Stimulated activated naive CD8-positive, alpha-beta T cell treated with anti-CD3 and anti-CD28 coated beads, Interleukin-15, amount 100 ng/mL, for 72 hours (primary cell): ENCODE results near the gene ZNF362.

Experiments used
- ATAC-seq: fragments of 150-1000 bp; cut with Tn5 transposase; 2 replicates; pipeline ENCODE4 v1.10.0; 2021; ENCODE audit warnings: mild to moderate bottlenecking, moderate library complexity
- DNase-seq, 2 donors: peaks; one replicate each; pipeline ENCODE4 v3.0.0; 2021 to 2022
- H3K27ac Mint-ChIP-seq, 2 donors: one replicate each; pipeline ENCODE4 v1.8.0; 2022; ENCODE audit warnings: mild to moderate bottlenecking in 2 of 2, mixed read lengths in 2 of 2, moderate library complexity in 2 of 2
- H3K27me3 Mint-ChIP-seq: one replicate; pipeline ENCODE4 v1.8.0; 2022; ENCODE audit warnings: mixed read lengths
- H3K4me1 Mint-ChIP-seq: one replicate; pipeline ENCODE4 v1.8.0; 2022; ENCODE audit warnings: mild to moderate bottlenecking, mixed read lengths
- H3K4me3 Mint-ChIP-seq, 2 donors: one replicate each; pipeline ENCODE4 v1.8.0; 2022; ENCODE audit warnings: mild to moderate bottlenecking in 2 of 2, mixed read lengths in 2 of 2, moderate library complexity in 1 of 2
- H3K9me3 Mint-ChIP-seq, 2 donors: one replicate each; pipeline ENCODE4 v1.8.0; 2022; ENCODE audit warnings: mixed read lengths in 2 of 2

ZNF362 gene

DNA sequence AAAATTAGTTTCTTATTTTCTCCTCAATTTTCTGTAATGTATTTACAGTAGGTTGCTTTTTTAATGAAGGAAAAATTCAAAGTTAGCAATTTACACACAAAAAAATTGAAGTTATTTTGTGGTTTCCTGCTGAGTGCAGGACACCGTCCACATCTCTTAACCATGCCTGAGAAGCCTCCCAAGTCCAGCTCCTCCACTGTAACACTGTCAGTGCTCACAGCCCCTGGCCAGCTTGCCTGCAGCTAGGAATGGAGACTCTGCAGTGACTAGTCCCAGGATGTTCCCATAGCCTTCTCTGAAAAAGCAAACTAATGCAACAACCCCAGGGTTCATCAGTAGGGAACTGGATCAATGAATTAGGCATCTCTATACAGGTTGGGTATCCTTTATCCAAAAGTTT is 61.1 kb downstream of the ZNF362 start:
- Mint-ChIP-seq H3K27me3 (peaks cover 9% of the 10 kb centered on the region), H3K9me3 (no peaks in the 10 kb centered on the region), H3K27ac (no peak overlapping the region), H3K4me1 (no peaks in the 10 kb centered on the region), H3K4me3 (no peak overlapping the region)
- ATAC-seq (no peak), DNase-seq (no peak)

DNA sequence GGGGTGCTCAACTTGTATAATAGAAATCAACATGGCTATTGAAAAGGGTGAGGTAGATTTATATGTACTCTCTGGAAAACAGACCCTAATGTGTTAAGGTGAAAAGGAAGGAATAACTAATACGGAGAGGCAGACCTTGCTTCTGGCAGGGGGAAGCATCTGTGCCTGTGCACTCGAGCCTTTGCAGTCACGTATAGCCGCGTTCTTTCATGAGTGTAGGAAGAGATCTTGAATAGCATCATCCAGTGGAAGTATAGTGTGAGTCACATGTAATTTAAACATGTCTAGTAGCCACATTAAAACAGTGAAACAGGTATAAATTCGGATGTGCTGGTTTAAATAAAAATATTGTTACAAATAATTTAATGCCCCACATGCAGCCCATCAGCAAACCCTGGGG is 61.7 kb downstream of the ZNF362 start:
- ATAC-seq (no peak), DNase-seq (no peak)
- no peak overlapping the region for H3K27ac Mint-ChIP-seq
- no peak overlapping the region for H3K4me3 Mint-ChIP-seq
- no peaks in the 10 kb centered on the region for H3K4me1 Mint-ChIP-seq
- no peaks in the 10 kb centered on the region for H3K9me3 Mint-ChIP-seq
- peaks cover 9% of the 10 kb centered on the region for H3K27me3 Mint-ChIP-seq

DNA sequence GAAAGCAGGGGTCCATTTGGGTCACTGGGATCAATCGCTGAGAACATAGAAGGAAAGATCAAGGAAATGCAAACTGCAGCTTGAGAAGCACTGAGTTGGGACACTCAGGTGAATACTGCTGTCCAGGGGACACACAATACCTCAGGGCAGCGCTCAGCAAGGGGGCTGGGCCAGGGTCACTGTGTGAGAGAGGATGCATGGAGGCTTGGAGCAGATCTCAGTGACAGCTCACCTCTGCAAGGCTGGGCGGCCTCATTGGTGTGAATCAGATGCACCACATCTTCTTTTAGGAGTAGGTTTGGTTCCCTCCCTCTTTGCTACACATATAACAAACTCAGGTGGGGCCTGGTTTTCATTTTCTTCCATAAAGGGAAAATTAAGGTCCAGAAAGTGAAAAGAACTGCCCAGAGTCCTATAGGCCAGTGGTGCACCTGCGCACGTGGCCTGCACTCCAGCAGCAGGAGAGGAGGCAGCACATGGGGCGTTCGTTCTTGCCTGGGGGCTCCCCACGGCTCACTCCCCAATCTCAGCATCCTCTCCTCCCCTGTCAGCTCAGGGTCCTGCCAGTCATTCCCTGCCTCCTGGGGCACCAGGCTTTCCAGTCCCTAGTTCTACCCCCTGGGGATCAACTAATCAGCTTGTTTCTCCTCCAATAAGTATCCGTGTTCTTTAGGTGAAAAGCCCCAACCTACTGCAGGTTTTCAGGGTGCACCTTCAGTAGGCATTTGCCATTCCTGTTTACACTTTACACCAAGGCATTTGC is 63.1 kb downstream of the ZNF362 start:
- no peak overlapping the region for H3K4me3 Mint-ChIP-seq
- peaks cover 9% of the 10 kb centered on the region for H3K27me3 Mint-ChIP-seq
- DNase-seq: no peak
- ATAC-seq: no peak
- no peak overlapping the region for H3K27ac Mint-ChIP-seq
- H3K4me1 Mint-ChIP-seq: no peaks in the 10 kb centered on the region
- H3K9me3 Mint-ChIP-seq: no peaks in the 10 kb centered on the region

DNA sequence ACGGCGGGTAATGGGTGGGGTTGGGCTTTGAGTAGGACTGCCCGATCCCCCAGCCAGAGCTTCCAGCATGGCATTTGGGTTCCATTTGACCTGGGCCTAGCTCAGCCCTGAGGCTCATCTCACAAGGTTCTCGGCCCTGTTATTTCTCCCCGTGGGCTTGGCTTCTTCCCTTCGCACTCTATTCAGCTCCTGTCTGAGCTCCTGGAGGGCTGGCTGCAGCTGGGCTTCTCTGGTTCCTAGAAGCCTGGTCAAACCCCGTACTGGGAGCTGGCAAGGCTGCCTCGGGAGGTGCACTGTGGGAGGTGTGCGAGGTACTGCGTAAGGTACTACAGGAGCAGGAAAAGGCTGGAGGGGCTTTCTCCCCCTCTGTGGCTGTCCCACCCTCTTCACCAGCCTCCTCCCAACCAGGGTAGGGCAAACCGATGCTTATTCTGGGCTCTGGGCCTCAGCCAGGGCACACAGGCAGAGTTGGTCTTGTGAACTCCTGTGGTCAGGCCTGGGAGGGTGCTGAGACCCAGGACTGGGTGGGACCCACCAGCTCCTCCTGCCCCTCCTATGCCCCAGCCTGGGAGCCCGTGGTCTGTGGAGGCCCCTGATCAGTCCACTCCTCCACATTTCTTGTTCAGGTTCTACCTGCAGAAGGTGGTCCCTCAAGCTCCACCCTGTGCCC is 63.8 kb downstream of the ZNF362 start:
- H3K4me1 Mint-ChIP-seq: no peaks in the 10 kb centered on the region
- H3K27ac Mint-ChIP-seq: no peak overlapping the region
- H3K27me3 Mint-ChIP-seq: peaks cover 9% of the 10 kb centered on the region
- no peak overlapping the region for H3K4me3 Mint-ChIP-seq
- ATAC-seq: peak; percentile 45
- no peak for DNase-seq
- H3K9me3 Mint-ChIP-seq: no peaks in the 10 kb centered on the region

DNA sequence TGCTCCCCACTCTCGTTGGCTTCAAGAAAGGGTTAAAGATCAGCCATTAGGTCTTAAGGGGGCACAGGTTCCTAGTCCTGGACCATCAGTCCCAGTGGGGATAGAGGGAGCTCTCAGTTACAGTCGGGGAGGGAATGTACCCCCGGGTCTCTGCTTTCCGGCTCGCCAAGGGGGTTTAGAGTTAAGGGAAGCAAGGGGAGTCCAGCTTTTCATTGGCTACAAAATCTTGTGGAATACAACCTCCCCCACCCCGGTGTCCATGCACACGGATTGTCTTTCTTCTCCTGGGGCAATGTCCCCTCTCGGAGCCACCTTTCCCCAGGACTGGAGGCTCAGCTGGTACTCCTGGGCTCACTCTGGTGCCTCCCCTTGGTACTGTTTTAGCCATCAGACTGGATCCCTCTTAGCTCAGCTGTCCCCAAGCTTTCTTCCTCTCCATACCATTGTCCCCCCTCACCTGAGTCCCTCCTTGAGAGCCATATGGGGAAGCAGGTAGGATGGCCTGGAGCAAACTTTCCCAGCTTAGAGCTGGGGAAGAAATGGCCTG is 64.4 kb downstream of the ZNF362 start, which contains the start of gene A3GALT2:
A3GALT2 (minus strand) TSS at position 480 of the 547 bp plus-strand sequence; CDS start at position 480, 0 bp downstream.
- Mint-ChIP-seq H3K27ac (no peak within 1 kb of the TSS), H3K27me3 (peaks cover 9% of the 10 kb centered on the region), H3K4me1 (no peaks in the 10 kb centered on the region), H3K9me3 (no peaks in the 10 kb centered on the region), H3K4me3 (no peak within 1 kb of the TSS)
- DNase-seq: no peak
- no peak for ATAC-seq

DNA sequence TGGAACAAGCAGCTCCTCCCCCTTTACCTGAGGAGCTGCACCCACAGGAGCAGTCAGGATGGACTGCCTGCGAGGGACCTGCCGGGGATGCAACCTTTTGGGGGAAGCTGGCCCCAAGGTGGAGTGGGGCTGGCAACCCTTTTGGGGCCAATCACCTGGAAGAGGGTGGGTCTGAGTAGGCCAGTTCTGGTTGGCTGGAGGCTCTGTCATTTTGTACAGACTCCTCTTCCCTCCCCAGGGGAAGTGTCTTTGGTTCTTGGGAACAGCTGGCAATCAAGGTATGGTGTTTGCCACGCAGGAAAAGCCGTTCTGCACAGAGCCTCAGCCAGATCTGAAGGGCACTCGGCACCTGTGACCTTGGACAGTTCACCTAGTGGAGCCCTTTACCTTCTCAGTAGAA is 64.9 kb downstream of the ZNF362 start:
- H3K9me3 Mint-ChIP-seq: no peaks in the 10 kb centered on the region
- no peak for ATAC-seq
- no peaks in the 10 kb centered on the region for H3K4me1 Mint-ChIP-seq

DNA sequence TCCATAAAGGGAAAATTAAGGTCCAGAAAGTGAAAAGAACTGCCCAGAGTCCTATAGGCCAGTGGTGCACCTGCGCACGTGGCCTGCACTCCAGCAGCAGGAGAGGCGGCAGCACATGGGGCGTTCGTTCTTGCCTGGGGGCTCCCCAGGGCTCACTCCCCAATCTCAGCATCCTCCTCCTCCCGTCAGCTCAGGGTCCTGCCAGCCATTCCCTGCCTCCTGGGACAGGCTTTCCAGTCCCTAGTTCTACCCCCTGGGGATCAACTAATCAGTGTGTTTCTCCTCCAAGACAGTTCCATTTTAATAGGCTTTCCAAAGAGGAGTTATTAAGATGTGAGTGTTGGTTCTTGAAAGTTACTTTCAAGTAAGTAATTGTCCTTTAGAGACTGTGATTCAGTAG is 65.8 kb downstream of the ZNF362 start:
- H3K27ac Mint-ChIP-seq: no peak overlapping the region
- ATAC-seq (no peak), DNase-seq (no peak)
- peaks cover 9% of the 10 kb centered on the region for H3K27me3 Mint-ChIP-seq
- H3K9me3 Mint-ChIP-seq: no peaks in the 10 kb centered on the region
- H3K4me3 Mint-ChIP-seq: no peak overlapping the region
- no peaks in the 10 kb centered on the region for H3K4me1 Mint-ChIP-seq

More for the DNA sequence above, 64.9 kb downstream of the ZNF362 start:
- no peak overlapping the region for H3K4me3 Mint-ChIP-seq
- peaks cover 9% of the 10 kb centered on the region for H3K27me3 Mint-ChIP-seq
- no peak for DNase-seq
- no peak overlapping the region for H3K27ac Mint-ChIP-seq

DNA sequence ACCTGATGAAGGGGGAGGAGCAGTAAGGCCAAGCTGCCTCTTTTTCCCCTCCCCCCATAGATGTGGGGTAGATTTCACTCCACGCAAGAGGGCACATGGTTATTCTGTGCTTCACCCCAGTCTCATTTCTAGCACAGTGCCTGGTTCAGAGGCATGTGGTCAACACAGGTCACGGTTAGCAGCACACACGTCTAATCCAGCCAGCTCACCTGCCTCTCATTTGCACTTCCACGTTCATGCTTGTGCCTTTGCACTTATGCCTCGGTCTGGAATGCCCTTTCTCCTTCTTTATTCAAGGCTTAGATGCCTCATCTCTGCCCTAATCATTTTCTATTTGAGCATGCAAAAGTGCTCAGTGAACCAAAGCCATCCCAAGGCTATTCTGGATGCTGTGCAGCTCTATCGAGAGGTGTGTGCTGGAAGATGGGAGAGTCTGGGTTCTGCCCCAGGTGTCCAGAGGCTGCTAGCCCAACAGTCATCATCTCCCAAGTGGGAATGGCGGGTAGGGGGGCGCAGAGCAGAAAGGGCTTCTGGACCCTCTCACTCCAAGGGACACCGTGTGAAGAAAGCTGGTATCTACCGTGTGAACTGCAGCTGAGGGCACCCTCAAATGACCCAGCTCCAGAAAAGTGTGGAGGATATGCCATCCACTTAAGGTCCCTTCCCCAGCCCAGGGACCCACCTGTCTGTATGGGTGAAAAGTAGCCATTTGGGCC is 66.7 kb downstream of the ZNF362 start:
- no peak for DNase-seq
- no peak for ATAC-seq
- H3K9me3 Mint-ChIP-seq: no peaks in the 10 kb centered on the region
- H3K4me1 Mint-ChIP-seq: no peaks in the 10 kb centered on the region
- peak overlapping the region in 1 of 2 donors; percentile 70 for H3K27ac Mint-ChIP-seq
- H3K4me3 Mint-ChIP-seq: no peak overlapping the region
- peaks cover 8% of the 10 kb centered on the region for H3K27me3 Mint-ChIP-seq

DNA sequence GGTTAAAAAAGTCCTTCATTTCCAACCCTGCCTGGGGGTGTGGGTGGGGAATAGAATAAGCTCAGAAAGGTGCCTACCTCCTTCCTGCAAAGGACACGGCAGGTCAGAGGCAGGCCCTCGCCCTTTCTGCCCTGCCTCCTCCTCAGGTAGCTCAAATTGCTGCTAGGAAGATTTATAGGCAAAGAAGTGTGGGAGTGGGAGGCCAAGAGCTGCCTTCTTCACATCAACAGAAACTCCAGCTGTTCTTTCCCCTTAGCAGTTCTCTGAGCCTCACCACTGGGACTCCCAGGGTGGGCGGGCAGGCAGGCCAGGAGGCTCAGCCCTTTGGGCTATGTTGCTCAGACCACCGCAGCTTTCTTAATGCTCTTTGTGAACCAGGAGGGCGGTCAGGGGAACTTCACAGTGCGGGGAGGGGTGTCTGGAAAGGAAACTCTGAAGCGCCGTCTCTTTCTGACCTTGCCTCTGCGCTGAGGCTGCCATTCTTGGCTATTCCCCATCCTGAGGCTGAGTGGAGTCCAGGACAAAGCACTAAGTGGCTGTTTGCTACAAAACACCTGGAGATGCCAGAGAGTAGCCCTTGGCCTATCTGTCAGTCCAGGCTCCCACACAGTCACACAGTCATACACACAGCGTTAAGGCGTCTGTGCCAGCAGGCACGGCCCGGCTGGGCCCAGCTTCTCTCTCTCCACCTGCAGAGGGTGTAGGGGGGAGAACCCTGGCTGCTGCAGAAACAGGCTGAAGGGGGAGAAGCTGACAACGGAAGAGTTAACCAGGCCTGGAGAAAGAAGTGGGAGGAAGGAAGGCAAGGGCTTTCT is 67.6 kb downstream of the ZNF362 start:
- Mint-ChIP-seq H3K4me3 (no peak overlapping the region), H3K9me3 (no peaks in the 10 kb centered on the region), H3K27ac (no peak overlapping the region), H3K27me3 (no peaks in the 10 kb centered on the region), H3K4me1 (no peaks in the 10 kb centered on the region)
- ATAC-seq (no peak), DNase-seq (no peak)

DNA sequence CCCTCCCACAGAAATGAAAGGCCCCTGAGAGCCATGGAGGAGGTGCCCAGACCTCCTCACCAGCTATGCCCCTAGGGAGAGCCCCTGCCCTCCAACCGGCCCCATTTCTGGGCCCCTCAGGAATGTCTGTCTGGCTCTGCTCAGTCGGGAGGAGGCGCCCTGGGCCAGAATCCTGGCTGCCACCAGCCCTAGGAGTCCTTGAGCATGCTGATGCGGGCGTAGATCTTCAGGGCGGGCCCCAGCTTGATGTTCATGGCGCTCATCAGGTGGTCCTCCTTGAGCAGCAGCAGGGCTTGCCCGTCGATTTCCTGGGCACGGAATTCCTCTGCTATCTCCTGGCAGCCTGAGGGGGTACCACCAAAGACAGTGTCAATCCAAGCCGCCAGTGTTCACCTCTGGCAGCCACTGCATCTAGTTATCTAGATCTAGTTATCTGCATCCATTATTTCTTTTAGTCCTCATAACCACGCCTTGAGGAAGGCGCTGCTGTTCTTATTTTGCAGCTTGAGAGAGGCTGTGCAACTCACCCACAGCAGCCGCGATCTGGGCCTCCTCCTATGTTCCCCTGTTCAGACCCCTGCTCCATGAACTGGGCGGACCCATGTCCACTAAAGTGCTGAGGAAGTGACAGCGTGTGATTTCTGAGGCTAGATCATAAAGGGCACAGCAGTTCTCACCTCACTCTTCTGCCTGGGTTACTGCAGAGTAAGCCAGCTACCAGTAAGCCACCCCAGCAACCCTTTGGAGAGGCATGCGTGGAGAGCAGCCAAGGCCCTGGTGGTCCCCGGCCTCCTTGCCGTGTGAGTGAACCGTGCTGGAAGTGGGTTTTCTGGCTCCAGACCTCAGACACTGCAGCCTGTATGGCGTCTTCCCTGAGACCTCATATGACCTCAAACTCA is 68.6 kb downstream of the ZNF362 start:
- H3K9me3 Mint-ChIP-seq: no peaks in the 10 kb centered on the region
- no peak for ATAC-seq
- no peaks in the 10 kb centered on the region for H3K27me3 Mint-ChIP-seq
- H3K27ac Mint-ChIP-seq: peak overlapping the region; percentile 7 to 91
- no peak overlapping the region for H3K4me3 Mint-ChIP-seq
- no peaks in the 10 kb centered on the region for H3K4me1 Mint-ChIP-seq
- no peak for DNase-seq

DNA sequence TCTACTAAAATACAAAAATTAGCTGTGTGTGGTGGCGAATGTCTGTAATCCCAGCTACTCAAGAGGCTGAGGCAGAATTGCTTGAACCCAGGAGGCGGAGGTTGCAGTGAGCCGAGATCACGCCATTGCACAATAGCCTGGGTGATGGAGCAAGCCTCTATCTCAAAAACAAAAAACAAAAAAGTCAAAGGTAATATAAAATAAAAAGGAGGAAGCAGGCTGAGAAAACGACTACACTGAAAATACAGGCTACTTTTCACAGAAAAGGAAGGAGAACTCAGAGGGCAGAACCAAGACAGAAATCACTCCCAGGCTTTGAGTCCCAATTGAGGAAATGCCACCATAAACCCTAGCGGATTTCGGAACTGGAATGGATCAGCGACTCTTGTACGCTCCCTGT is 70.5 kb downstream of the ZNF362 start:
- Mint-ChIP-seq H3K4me1 (no peaks in the 10 kb centered on the region), H3K9me3 (no peaks in the 10 kb centered on the region), H3K4me3 (no peak overlapping the region), H3K27me3 (no peaks in the 10 kb centered on the region), H3K27ac (peak overlapping the region in 1 of 2 donors; percentile 82)
- DNase-seq (no peak), ATAC-seq (no peak)

DNA sequence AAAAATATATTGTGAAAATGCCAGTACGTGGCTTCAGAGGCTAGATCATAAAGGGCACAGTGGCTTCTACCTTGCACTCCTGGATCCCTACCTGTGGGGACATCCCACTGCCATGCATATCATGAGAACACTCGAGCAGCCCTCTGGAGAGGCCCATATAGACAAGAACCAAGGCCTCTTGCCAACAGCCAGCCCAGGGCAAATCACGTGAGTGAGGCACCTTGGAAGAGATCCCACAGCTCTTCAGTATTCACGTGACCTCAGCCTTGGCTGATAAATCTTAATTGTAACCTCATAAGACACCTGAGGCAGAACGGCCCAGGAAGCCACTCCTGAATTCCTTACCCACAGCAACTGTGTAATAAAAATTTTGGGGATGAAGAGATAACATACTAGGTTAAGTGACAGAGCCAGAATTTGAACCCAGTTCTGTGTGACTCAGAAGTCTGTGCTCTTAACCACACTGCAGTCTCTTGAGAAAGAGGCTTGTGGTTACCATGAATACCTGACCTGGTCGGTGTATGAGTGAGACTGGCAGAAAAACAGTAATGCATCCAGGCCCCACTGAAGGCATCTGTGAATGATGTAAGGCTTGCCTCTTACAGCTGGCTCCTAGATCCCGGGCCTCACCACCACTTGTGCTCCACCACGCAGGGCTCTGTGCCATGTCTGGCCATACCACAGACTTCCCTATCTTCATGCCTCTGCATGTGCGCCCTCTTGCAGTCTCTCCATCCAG is 71.5 kb downstream of the ZNF362 start:
- ATAC-seq (peak; percentile 71), DNase-seq (no peak)
- Mint-ChIP-seq H3K4me1 (no peaks in the 10 kb centered on the region), H3K27me3 (no peaks in the 10 kb centered on the region), H3K27ac (no peak overlapping the region), H3K4me3 (no peak overlapping the region), H3K9me3 (no peaks in the 10 kb centered on the region)

DNA sequence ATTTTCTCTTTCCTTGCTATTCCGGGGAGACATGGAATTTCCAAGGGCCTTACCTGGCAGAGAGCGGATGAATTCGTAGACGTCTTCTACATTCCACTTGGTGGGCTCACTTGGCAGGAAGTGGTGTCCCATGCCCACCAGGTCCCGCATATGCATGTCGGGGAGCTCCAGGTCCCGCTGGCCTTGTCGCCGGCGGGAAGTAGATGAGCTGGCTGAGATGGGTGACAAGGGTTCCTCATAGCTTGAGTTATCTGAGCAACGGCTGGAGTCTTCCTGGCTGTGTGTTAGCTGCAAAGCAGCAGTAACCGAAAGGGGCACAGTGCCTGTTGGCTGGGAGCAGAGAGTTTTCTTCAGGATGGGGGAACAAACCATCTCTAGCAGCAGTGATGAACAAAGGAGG is 72.5 kb downstream of the ZNF362 start:
- Mint-ChIP-seq H3K9me3 (no peaks in the 10 kb centered on the region), H3K27me3 (no peaks in the 10 kb centered on the region), H3K4me1 (no peaks in the 10 kb centered on the region), H3K27ac (peak overlapping the region in 1 of 2 donors; percentile 27), H3K4me3 (no peak overlapping the region)
- DNase-seq (no peak), ATAC-seq (no peak)
